22Rv1 (cell line): ENCODE data around the gene VPS8.

ENCODE experiments used
- H3K27ac ChIP-seq: fragments of 450-650 bp; 2 replicates; pipeline ENCODE4 v1.5.1; 2017
- CTCF ChIP-seq: fragments of 450-650 bp; IDR thresholded peaks from 2 replicates; pipeline ENCODE4 v1.5.1; 2017; ENCODE audit warnings: mild to moderate bottlenecking
- ZFX ChIP-seq: fragments of 450-650 bp; IDR thresholded peaks from 2 replicates; pipeline ENCODE4 v1.6.1; 2017; ENCODE audit warnings: antibody characterized with exemption, borderline replicate concordance

The VPS8 gene

GRCh38 chr3:184813357-184813756, 1.4 kb downstream of the VPS8 start:
- no peak for TF ChIP-seq CTCF
- TF ChIP-seq ZFX: no peak
- H3K27ac ChIP-seq: no peak overlapping the region

- TF ChIP-seq ZFX (no peak), CTCF (no peak)
- H3K27ac ChIP-seq: no peak overlapping the region
Observed at GRCh38 chr3:184814214-184814613, 2.2 kb downstream of the VPS8 start.

DNA sequence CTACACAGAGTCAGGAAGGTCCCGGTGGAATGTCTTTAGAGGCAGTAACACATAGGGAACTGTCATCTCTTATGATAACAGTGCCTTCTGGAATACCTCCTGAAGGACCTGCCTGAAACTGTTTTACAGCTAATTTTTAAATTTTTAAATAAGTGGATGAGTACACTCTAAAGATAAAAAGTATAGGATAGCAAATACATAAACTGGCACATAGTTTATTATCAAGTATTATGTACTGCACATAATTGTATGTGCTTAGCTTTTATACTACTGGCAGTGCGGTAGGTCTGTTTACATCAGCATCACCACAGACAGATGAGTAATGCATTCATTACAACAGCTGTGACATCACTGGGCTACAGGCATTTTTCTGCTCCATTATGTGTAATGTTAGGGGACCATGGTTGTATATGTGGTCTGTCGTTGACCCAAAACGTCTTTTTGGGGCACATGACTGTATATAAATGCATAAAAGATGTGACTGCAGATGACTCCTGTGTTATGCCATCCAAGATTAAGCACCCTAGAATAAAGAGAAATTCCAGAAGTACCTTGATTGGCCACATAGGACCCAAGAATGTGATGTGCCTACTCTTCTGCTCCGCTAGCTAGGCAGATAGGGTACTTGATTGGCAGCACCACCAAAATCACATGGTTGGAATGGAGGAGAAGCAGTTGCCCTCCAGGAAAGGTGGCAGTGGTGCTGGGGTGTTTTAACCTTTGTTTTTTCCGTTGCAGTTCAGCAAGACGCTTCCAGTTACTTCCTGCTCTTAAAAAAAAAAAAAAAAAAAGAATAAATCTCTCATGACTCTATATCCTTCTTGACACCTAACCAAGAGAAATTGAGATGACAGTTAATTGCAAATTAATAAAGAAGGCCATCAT, 3.3 kb downstream of the VPS8 start:
- H3K27ac ChIP-seq: no peak overlapping the region
- TF ChIP-seq CTCF (no peak), ZFX (no peak)

DNA sequence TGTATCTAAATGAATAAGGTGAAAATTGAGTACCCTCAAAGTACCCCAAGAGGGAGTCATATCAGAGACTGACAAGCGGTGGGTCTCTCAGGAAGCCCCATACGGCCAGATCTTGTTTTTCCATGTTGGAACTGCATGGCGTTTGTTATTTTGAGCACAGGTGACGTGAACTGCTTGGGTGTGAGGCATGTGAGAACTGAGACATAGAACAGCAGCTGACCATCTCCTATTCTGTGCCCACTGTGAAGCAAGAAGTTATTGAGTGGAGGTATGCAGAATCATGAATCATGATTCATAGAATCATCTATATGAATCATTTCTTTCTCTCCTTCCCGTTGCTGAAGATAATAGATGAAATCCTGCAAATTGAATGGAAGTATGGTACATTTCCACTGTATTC, 4.6 kb downstream of the VPS8 start:
- H3K27ac ChIP-seq: no peak overlapping the region
- no peak for TF ChIP-seq CTCF

GRCh38 chr3:184820525-184820924, 8.6 kb downstream of the VPS8 start:
- TF ChIP-seq ZFX (no peak), CTCF (no peak)
- no peak overlapping the region for H3K27ac ChIP-seq

- no peak overlapping the region for H3K27ac ChIP-seq
- TF ChIP-seq CTCF: no peak
- no peak for TF ChIP-seq ZFX
Observed at GRCh38 chr3:184821034-184821433, 9.1 kb downstream of the VPS8 start.

DNA sequence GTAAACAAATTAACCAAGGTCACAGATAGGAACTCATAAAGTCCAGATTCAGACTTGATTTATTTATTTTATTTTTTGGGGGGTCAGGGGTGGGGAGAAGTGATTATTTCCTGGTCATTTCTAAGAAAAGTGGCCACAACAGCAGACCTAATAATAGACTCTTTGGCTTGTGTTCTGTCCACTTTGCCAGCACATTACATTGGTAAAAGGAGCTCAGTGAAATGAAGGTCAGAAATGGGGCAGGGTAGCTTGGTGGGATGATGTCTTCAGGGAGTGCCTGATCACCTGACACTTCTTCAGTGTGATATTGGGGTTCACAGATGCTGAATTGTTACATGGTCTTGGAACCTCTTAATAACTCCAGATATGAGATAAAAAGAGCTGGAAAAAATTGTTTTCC, 10.1 kb downstream of the VPS8 start:
- H3K27ac ChIP-seq: no peak overlapping the region
- TF ChIP-seq ZFX: no peak
- TF ChIP-seq CTCF: no peak
